ENCODE results near the gene MS4A6E. TPM values are rescaled to one million over a fixed set of nuclear protein-coding genes. Genes with fewer than 3 reads are reported as not detected.
"Not testable (repeated sequence)": the region's sequence is repeated elsewhere in the genome, so short reads cannot be mapped to it uniquely, and the experiment has no call there.

MS4A6E gene
- polyA plus RNA-seq, 3 donors, result not detected

DNA sequence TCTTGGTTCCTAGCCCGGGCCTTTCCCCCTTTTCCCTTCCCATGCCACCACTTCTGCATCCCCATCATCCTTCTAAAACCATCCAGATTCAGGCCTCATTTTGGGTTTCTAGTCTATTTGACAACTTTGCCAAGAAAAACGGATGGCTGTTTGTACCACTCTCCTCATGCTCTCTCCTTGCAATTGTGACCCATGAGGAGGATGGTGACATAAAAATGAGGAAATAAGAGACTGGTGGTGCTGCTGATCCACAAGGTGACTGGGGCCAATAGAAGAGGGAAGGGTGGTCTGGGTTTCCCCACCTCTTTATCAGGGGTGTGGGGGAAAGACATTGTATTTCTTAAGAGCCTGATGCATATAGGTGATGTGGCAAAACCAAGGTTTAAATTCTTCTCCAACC lies 45.6 kb upstream of the MS4A6E start:
- 83% methylated on average over 1 of the region's 2 CpGs for WGBS (ENCODE audit: insufficient coverage)
- H3K4me3 ChIP-seq (replicated peaks in 1 of 3; ENCODE audit: low read depth in 2 of 3, low read length in 3 of 3), result peak overlapping the region in 1 of 3 experiments; percentile 59
- peaks cover 0 to 4% (median 2%) of the 10 kb centered on the region in 7 donors for H3K9me3 Mint-ChIP-seq
- H3K4me1 Mint-ChIP-seq, result peaks cover 52% of the 10 kb centered on the region
- no peak overlapping the region for H2AFZ ChIP-seq (ENCODE audit: insufficient read depth, low read depth, low read length, poor library complexity, severe bottlenecking)
- H3K79me2 ChIP-seq (ENCODE audit: insufficient read depth, low read length), result peaks cover 47% of the 10 kb centered on the region
- peak overlapping the region; percentile 67 to 86 for H3K4me3 Mint-ChIP-seq
- H3K9me3 ChIP-seq (replicated peaks in 1 of 2; ENCODE audit: control insufficient read depth in 1 of 2, insufficient read depth in 1 of 2, low read length in 2 of 2), result no peaks in the 10 kb centered on the region
- peaks cover 37 to 47% of the 10 kb centered on the region in 2 donors for H3K4me1 ChIP-seq (ENCODE audit: control insufficient read depth in 1 of 2, insufficient read depth in 2 of 2, low read length in 2 of 2)
- TF ChIP-seq, protein P1, sequence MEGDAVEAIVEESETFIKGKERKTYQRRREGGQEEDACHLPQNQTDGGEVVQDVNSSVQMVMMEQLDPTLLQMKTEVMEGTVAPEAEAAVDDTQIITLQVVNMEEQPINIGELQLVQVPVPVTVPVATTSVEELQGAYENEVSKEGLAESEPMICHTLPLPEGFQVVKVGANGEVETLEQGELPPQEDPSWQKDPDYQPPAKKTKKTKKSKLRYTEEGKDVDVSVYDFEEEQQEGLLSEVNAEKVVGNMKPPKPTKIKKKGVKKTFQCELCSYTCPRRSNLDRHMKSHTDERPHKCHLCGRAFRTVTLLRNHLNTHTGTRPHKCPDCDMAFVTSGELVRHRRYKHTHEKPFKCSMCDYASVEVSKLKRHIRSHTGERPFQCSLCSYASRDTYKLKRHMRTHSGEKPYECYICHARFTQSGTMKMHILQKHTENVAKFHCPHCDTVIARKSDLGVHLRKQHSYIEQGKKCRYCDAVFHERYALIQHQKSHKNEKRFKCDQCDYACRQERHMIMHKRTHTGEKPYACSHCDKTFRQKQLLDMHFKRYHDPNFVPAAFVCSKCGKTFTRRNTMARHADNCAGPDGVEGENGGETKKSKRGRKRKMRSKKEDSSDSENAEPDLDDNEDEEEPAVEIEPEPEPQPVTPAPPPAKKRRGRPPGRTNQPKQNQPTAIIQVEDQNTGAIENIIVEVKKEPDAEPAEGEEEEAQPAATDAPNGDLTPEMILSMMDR (IDR thresholded peaks at IDR 0.05), result no peak
- peaks cover 11 to 22% of the 10 kb centered on the region in 2 donors for H3K36me3 Mint-ChIP-seq
- peak overlapping the region; percentile 68 to 90 for H3K27ac ChIP-seq (ENCODE audit: low read depth in 1 of 2, low read length in 2 of 2)
- no peaks in the 10 kb centered on the region for H3K27me3 ChIP-seq (ENCODE audit: control insufficient read depth in 2 of 2, insufficient read depth in 2 of 2, low read length in 2 of 2)
- peak; percentile 38 to 71 (median 54) for DNase-seq
- H3K4me2 ChIP-seq (replicated peaks; ENCODE audit: extremely low read depth, low read length, poor library complexity, severe bottlenecking), result peak overlapping the region; percentile 66
- intact Hi-C loops (cut with micrococcal nuclease), result no loop called here
- H3K27me3 Mint-ChIP-seq (ENCODE audit: low read depth in 3 of 3), result no peaks in the 10 kb centered on the region
- H3K36me3 ChIP-seq (replicated peaks in 1 of 2; ENCODE audit: control insufficient read depth in 1 of 2, insufficient read depth in 2 of 2, low read length in 2 of 2), result no peaks in the 10 kb centered on the region
- no peaks in the 10 kb centered on the region for H4K20me1 ChIP-seq (ENCODE audit: insufficient read depth, low read length)
- peak overlapping the region; percentile 35 for H3K9ac ChIP-seq (ENCODE audit: insufficient read depth, low read length, poor library complexity, severe bottlenecking)
- peak overlapping the region; percentile 89 to 97 (median 95) for H3K27ac Mint-ChIP-seq

DNA sequence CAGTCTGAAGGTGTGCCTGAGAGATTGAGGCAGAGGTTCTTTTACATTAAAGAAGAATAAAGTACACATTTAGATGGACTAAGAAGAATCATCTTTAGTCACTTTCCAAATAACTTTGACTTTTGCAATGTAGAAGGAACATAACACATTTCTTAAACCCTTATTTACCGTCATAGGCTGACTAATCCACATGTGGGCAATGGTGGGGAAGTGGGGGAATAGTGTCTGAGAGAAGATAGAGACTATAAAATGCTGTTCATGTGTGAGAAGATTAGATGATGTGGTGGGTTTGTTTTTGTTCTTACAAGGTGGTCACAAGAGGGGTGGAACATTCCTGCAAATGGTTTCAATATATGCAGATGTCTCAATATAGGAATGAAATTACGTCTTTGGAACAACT lies 44.8 kb upstream of the MS4A6E start:
- peaks cover 52% of the 10 kb centered on the region for H3K4me1 Mint-ChIP-seq
- peak overlapping the region in 1 of 2 donors; percentile 43 for H3K4me3 Mint-ChIP-seq
- Histone ChIP-seq H3K27me3 (ENCODE audit: control insufficient read depth in 2 of 2, insufficient read depth in 2 of 2, low read length in 2 of 2) (no peaks in the 10 kb centered on the region), H2AFZ (ENCODE audit: insufficient read depth, low read depth, low read length, poor library complexity, severe bottlenecking) (no peak overlapping the region), H3K4me1 (ENCODE audit: control insufficient read depth in 1 of 2, insufficient read depth in 2 of 2, low read length in 2 of 2) (peaks cover 37 to 47% of the 10 kb centered on the region in 2 donors), H3K9ac (ENCODE audit: insufficient read depth, low read length, poor library complexity, severe bottlenecking) (peak overlapping the region; percentile 35), H3K36me3 (replicated peaks in 1 of 2; ENCODE audit: control insufficient read depth in 1 of 2, insufficient read depth in 2 of 2, low read length in 2 of 2) (peaks cover 0 to 2% of the 10 kb centered on the region in 2 donors), H4K20me1 (ENCODE audit: insufficient read depth, low read length) (no peaks in the 10 kb centered on the region), H3K79me2 (ENCODE audit: insufficient read depth, low read length) (peaks cover 55% of the 10 kb centered on the region), H3K9me3 (replicated peaks in 1 of 2; ENCODE audit: control insufficient read depth in 1 of 2, insufficient read depth in 1 of 2, low read length in 2 of 2) (no peaks in the 10 kb centered on the region), H3K27ac (ENCODE audit: low read depth in 1 of 2, low read length in 2 of 2) (peak overlapping the region in 1 of 2 donors; percentile 90), H3K4me3 (replicated peaks in 1 of 3; ENCODE audit: low read depth in 2 of 3, low read length in 3 of 3) (peak overlapping the region in 1 of 3 experiments; percentile 59), H3K4me2 (replicated peaks; ENCODE audit: extremely low read depth, low read length, poor library complexity, severe bottlenecking) (peak overlapping the region; percentile 66)
- no CpG with 5 or more reads among the region's 2 CpGs for WGBS (ENCODE audit: insufficient coverage)
- no peaks in the 10 kb centered on the region for H3K27me3 Mint-ChIP-seq (ENCODE audit: low read depth in 3 of 3)
- peaks cover 0 to 2% (median 0%) of the 10 kb centered on the region in 7 donors for H3K9me3 Mint-ChIP-seq
- H3K27ac Mint-ChIP-seq, result peak overlapping the region; percentile 89 to 97 (median 95)
- peaks cover 19 to 30% of the 10 kb centered on the region in 2 donors for H3K36me3 Mint-ChIP-seq
- DNase-seq, result peak; percentile 70 to 83 (median 80)
- TF ChIP-seq, protein P1 (IDR thresholded peaks at IDR 0.05), result no peak
- intact Hi-C loops (cut with micrococcal nuclease), result no loop called here

DNA sequence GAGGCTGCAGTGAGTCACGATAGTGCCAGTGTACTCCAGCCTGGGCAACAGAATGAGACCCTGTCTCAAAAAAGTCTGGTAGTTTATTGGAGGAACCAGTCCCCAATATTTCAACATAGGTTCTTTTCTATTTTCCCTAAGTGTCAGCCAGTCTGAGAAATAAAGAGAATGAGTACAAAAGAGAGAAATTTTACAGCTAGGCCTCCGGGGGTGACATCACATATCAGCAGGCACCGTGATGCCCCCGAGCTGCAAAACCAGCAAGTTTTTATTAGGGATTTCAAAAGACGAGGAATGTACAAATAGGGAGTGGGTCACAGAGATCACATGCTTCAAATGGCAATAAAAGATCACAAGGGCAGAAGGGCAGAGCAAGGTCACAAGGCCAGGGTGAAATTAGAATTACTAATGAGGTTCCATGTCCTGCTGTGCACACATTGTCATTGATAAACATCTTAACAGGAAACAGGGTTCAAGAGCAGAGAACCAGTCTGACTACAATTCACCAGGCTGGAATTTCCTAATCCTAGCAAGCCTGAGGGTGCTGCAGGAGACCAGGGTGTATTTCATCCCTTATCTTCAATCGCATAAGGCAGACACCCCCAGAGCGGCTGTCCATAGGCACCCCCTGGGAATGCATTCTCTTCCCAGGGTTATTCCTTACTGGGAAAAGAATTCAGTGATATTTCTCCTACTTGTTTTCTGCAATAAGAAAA lies 41.5 kb upstream of the MS4A6E start:
- H3K4me2 ChIP-seq (replicated peaks; ENCODE audit: extremely low read depth, low read length, poor library complexity, severe bottlenecking); H3K9me3 ChIP-seq (replicated peaks in 1 of 2; ENCODE audit: control insufficient read depth in 1 of 2, insufficient read depth in 1 of 2, low read length in 2 of 2); H3K4me3 ChIP-seq (replicated peaks in 1 of 3; ENCODE audit: low read depth in 2 of 3, low read length in 3 of 3); H3K4me3 Mint-ChIP-seq; DNase-seq; H4K20me1 ChIP-seq (ENCODE audit: insufficient read depth, low read length); H3K27me3 ChIP-seq (ENCODE audit: control insufficient read depth in 2 of 2, insufficient read depth in 2 of 2, low read length in 2 of 2); H2AFZ ChIP-seq (ENCODE audit: insufficient read depth, low read depth, low read length, poor library complexity, severe bottlenecking); intact Hi-C loops (cut with micrococcal nuclease); H3K9ac ChIP-seq (ENCODE audit: insufficient read depth, low read length, poor library complexity, severe bottlenecking); H3K27ac ChIP-seq (ENCODE audit: low read depth in 1 of 2, low read length in 2 of 2); H3K27me3 Mint-ChIP-seq (ENCODE audit: low read depth in 3 of 3): not testable (repeated sequence)
- peaks cover 50% of the 10 kb centered on the region for H3K4me1 Mint-ChIP-seq
- 100% methylated on average over 1 of the region's 7 CpGs for WGBS (ENCODE audit: insufficient coverage)
- H3K9me3 Mint-ChIP-seq, result peaks cover 0 to 10% (median 6%) of the 10 kb centered on the region in 7 donors
- peaks cover 28 to 34% of the 10 kb centered on the region in 2 donors for H3K4me1 ChIP-seq (ENCODE audit: control insufficient read depth in 1 of 2, insufficient read depth in 2 of 2, low read length in 2 of 2)
- H3K27ac Mint-ChIP-seq, result peak overlapping the region in 4 of 7 donors; percentile 11 to 47 (median 28)
- peaks cover 81% of the 10 kb centered on the region for H3K79me2 ChIP-seq (ENCODE audit: insufficient read depth, low read length)
- peaks cover 27 to 41% of the 10 kb centered on the region in 2 donors for H3K36me3 Mint-ChIP-seq
- H3K36me3 ChIP-seq (replicated peaks in 1 of 2; ENCODE audit: control insufficient read depth in 1 of 2, insufficient read depth in 2 of 2, low read length in 2 of 2), result peaks cover 0 to 21% of the 10 kb centered on the region in 2 donors

Measured in CD14-positive monocyte (primary cell).